Stimulated activated CD4-positive, alpha-beta T cell treated with anti-CD3 and anti-CD28 coated beads, Interleukin-15, amount 100 ng/mL, for 24 hours (primary cell): ENCODE measurements around the gene FAM151B.
"Not testable (repeated sequence)": the region's sequence is repeated elsewhere in the genome, so short reads cannot be mapped to it uniquely, and the experiment has no call there.

ENCODE experiments used
- DNase-seq: peaks from one replicate; pipeline ENCODE4 v3.0.0-alpha.2; 2020

Gene FAM151B

GRCh38 chr5:80504833-80505232, 16.9 kb downstream of the FAM151B start:
- no peak for DNase-seq

GRCh38 chr5:80507663-80508062, 19.8 kb downstream of the FAM151B start:
- DNase-seq: no peak

GRCh38 chr5:80508844-80509243, 20.9 kb downstream of the FAM151B start:
- no peak for DNase-seq

- no peak for DNase-seq
These were observed 21.5 kb downstream of the FAM151B start for GRCh38 chr5:80509362-80509761.

GRCh38 chr5:80516826-80517225, 28.9 kb downstream of the FAM151B start:
- peak; percentile 55 for DNase-seq

GRCh38 chr5:80540691-80541090, 52.8 kb downstream of the FAM151B start:
- no peak for DNase-seq

- DNase-seq: no peak
These were observed 53.5 kb downstream of the FAM151B start for GRCh38 chr5:80541392-80541791.

- DNase-seq: no peak
These were observed 66.7 kb downstream of the FAM151B start for GRCh38 chr5:80554646-80555045.

GRCh38 chr5:80555099-80555498, 67.2 kb downstream of the FAM151B start:
- no peak for DNase-seq

- no peak for DNase-seq
These were observed 71.3 kb downstream of the FAM151B start for GRCh38 chr5:80559244-80559643.

GRCh38 chr5:80565330-80565729, 77.4 kb downstream of the FAM151B start:
- no peak for DNase-seq

GRCh38 chr5:80566711-80567259, 78.9 kb downstream of the FAM151B start:
- no peak for DNase-seq

GRCh38 chr5:80568251-80568650, 80.4 kb downstream of the FAM151B start:
- DNase-seq: no peak

GRCh38 chr5:80569086-80569960, 81.4 kb downstream of the FAM151B start:
- DNase-seq: peak; percentile 22

- DNase-seq: peak; percentile 71
These were observed 82.3 kb downstream of the FAM151B start, which contains the start of gene ANKRD34B for GRCh38 chr5:80569961-80570786. Gene ANKRD34B (minus strand): TSS chr5:80570280. CDS start chr5:80560019, 10,261 bp downstream.

- DNase-seq: no peak
These were observed 85.2 kb downstream of the FAM151B start for GRCh38 chr5:80573062-80573461.

GRCh38 chr5:80576383-80576782, 88.5 kb downstream of the FAM151B start:
- no peak for DNase-seq

- no peak for DNase-seq
These were observed 89.8 kb downstream of the FAM151B start for GRCh38 chr5:80577707-80578106.

- no peak for DNase-seq
These were observed 91.2 kb downstream of the FAM151B start for GRCh38 chr5:80579050-80579449.

- DNase-seq: not testable (repeated sequence)
These were observed 92.4 kb downstream of the FAM151B start for GRCh38 chr5:80580291-80580690.

- DNase-seq: no peak
These were observed 96.9 kb downstream of the FAM151B start for GRCh38 chr5:80584770-80585169.

GRCh38 chr5:80588858-80589540, 101.1 kb downstream of the FAM151B start:
- DNase-seq: no peak

- no peak for DNase-seq
These were observed 102.9 kb downstream of the FAM151B start for GRCh38 chr5:80590766-80591165.
